IMR-90 (cell line): ENCODE data around the gene PPT2. TPM values are rescaled to one million over a fixed set of nuclear protein-coding genes. Genes with fewer than 3 reads are reported as not detected.
A peak's percentile ranks its signal among the peaks of the same experiment; 100 is the strongest.

ENCODE experiments used
- ATAC-seq: fragments of 200-7000 bp; cut with Tn5 transposase; 2 replicates; pipeline ENCODE4 v1.9.1; 2020; ENCODE audit warnings: low read depth, mild to moderate bottlenecking, moderate library complexity
- BruUV-seq: library from RNA; stranded (reverse); fragments of 400-500 nt; replicated peaks from 2 replicates; lab custom pipeline; 2021; lab: Mats Ljungman, UMichigan
- CTCF ChIA-PET: fragments of 300-600 bp; formaldehyde crosslinking; extraction: SDS; loops from one replicate; lab custom pipeline; 2021; ENCODE audit warnings: antibody characterized with exemption; lab: Yijun Ruan, JAX
- POLR2A ChIA-PET: fragments of 300-600 bp; sonication (Branson Sonifier 250); formaldehyde crosslinking; loops from one replicate; lab custom pipeline; 2022; ENCODE audit warnings: antibody characterized with exemption; ENCODE audit not compliant: unreplicated experiment; lab: Charles Lee
- DNase-seq: peaks from one replicate; pipeline ENCODE4 v3.0.0; 2013
- H2AFZ ChIP-seq: replicated peaks from 2 replicates; pipeline ENCODE3; 2013; ENCODE audit warnings: low read length, mild to moderate bottlenecking; ENCODE audit not compliant: poor library complexity
- H2AK5ac ChIP-seq: 2 replicates; pipeline ENCODE4 v1.6.1; 2013; ENCODE audit warnings: low read depth, low read length, inconsistent platforms
- H2AK9ac ChIP-seq: replicated peaks from 2 replicates; pipeline ENCODE3; 2013; ENCODE audit warnings: mild to moderate bottlenecking, low read depth, low read length, moderate library complexity; ENCODE audit not compliant: poor library complexity
- H2BK120ac ChIP-seq: 2 replicates; pipeline ENCODE4 v1.6.1; 2013; ENCODE audit warnings: low read depth, low read length, inconsistent platforms
- H2BK15ac ChIP-seq: 3 replicates; pipeline ENCODE4 v1.6.1; 2013; ENCODE audit warnings: low read depth, low read length, inconsistent platforms
- H2BK20ac ChIP-seq: 2 replicates; pipeline ENCODE4 v1.6.1; 2013; ENCODE audit warnings: low read depth, mild to moderate bottlenecking, inconsistent platforms, low read length, moderate library complexity
- H2BK5ac ChIP-seq: 2 replicates; pipeline ENCODE4 v1.6.1; 2013; ENCODE audit warnings: mild to moderate bottlenecking, low read depth, low read length, inconsistent platforms; ENCODE audit not compliant: poor library complexity, severe bottlenecking
- H3K14ac ChIP-seq: replicated peaks from 2 replicates; pipeline ENCODE4 v1.6.1; 2013; ENCODE audit warnings: low read depth, low read length, inconsistent platforms
- H3K18ac ChIP-seq: 2 replicates; pipeline ENCODE4 v1.6.1; 2013; ENCODE audit warnings: low read depth, low read length, control low read depth
- H3K23ac ChIP-seq: 2 replicates; pipeline ENCODE4 v1.6.1; 2013; ENCODE audit warnings: low read depth, low read length, inconsistent platforms
- H3K27ac ChIP-seq: 2 replicates; pipeline ENCODE4 v1.5.1; 2013; ENCODE audit warnings: mild to moderate bottlenecking, control low read depth, low read length; ENCODE audit not compliant: insufficient read depth
- H3K27me3 ChIP-seq: 2 replicates; pipeline ENCODE4 v1.6.1; 2013; ENCODE audit warnings: low read length; ENCODE audit not compliant: control insufficient read depth, insufficient read depth
- H3K36me3 ChIP-seq: 2 replicates; pipeline ENCODE4 v1.6.1; 2013; ENCODE audit warnings: low read length, mixed read lengths; ENCODE audit not compliant: control insufficient read depth, insufficient read depth
- H3K4ac ChIP-seq: 2 replicates; pipeline ENCODE4 v1.6.1; 2013; ENCODE audit warnings: low read depth, low read length, inconsistent platforms
- H3K4me1 ChIP-seq: 2 replicates; pipeline ENCODE4 v1.6.1; 2013; ENCODE audit warnings: low read length, mixed read lengths; ENCODE audit not compliant: control insufficient read depth, insufficient read depth
- H3K4me2 ChIP-seq: 2 replicates; pipeline ENCODE4 v1.6.1; 2013; ENCODE audit warnings: low read depth, mild to moderate bottlenecking, control low read depth, low read length, moderate library complexity
- H3K4me3 ChIP-seq: 2 replicates; pipeline ENCODE4 v1.5.1; 2013; ENCODE audit warnings: low read depth, mild to moderate bottlenecking, control low read depth, low read length, moderate library complexity; ENCODE audit not compliant: insufficient read depth
- H3K56ac ChIP-seq: 2 replicates; pipeline ENCODE4 v1.6.1; 2013; ENCODE audit warnings: low read length, inconsistent platforms; ENCODE audit not compliant: insufficient read depth; ENCODE audit errors: extremely low read depth
- H3K79me1 ChIP-seq, 2 experiments: 2 replicates each; pipeline ENCODE4 v1.6.1; 2013; ENCODE audit warnings: low read length in 2 of 2, inconsistent platforms in 1 of 2, low read depth in 1 of 2
- H3K9ac ChIP-seq: 2 replicates; pipeline ENCODE4 v1.6.1; 2013; ENCODE audit warnings: low read depth, low read length, control low read depth
- H3K9me1 ChIP-seq: 2 replicates; pipeline ENCODE4 v1.6.1; 2013; ENCODE audit warnings: low read length, inconsistent platforms; ENCODE audit not compliant: insufficient read depth
- H3K9me3 ChIP-seq: 2 replicates; pipeline ENCODE4 v1.6.1; 2013; ENCODE audit warnings: low read length; ENCODE audit not compliant: control insufficient read depth, insufficient read depth
- H4K20me1 ChIP-seq: 2 replicates; pipeline ENCODE4 v1.6.1; 2013; ENCODE audit warnings: low read length, inconsistent platforms; ENCODE audit not compliant: insufficient read depth
- H4K5ac ChIP-seq: 2 replicates; pipeline ENCODE4 v1.6.1; 2013; ENCODE audit warnings: mild to moderate bottlenecking, low read depth, low read length, control low read depth
- H4K8ac ChIP-seq, 2 experiments: 2 replicates each; pipeline ENCODE4 v1.6.1; 2013; ENCODE audit warnings: low read depth in 2 of 2, low read length in 2 of 2, control low read depth in 1 of 2, inconsistent platforms in 1 of 2
- H4K91ac ChIP-seq: 2 replicates; pipeline ENCODE4 v1.6.1; 2013; ENCODE audit warnings: low read depth, low read length, inconsistent platforms; ENCODE audit not compliant: insufficient read depth
- BHLHE40 ChIP-seq: fragments of 150-350 bp; IDR thresholded peaks from 2 replicates; pipeline ENCODE4 v1.6.1; 2016; ENCODE audit warnings: mild to moderate bottlenecking, low read depth, low read length
- CEBPB ChIP-seq: IDR thresholded peaks from 2 replicates; pipeline ENCODE4 v1.6.1; 2012; ENCODE audit warnings: low read depth, low read length, improper control_type of control experiment
- CHD1 ChIP-seq: IDR thresholded peaks from 2 replicates; pipeline ENCODE4 v1.6.1; 2012; ENCODE audit warnings: low read depth, low read length, improper control_type of control experiment
- MAFK ChIP-seq: IDR thresholded peaks from 2 replicates; pipeline ENCODE4 v1.6.1; 2012; ENCODE audit warnings: low read depth, low read length, improper control_type of control experiment
- MAZ ChIP-seq: IDR thresholded peaks from 2 replicates; pipeline ENCODE4 v1.6.1; 2012; ENCODE audit warnings: low read depth, mild to moderate bottlenecking, low read length, improper control_type of control experiment, moderate library complexity, borderline replicate concordance
- MXI1 ChIP-seq: IDR thresholded peaks from 2 replicates; pipeline ENCODE4 v1.6.1; 2012; ENCODE audit warnings: low read depth, mild to moderate bottlenecking, low read length, moderate library complexity, borderline replicate concordance
- RAD21 ChIP-seq: IDR thresholded peaks from 2 replicates; pipeline ENCODE4 v1.6.1; 2012; ENCODE audit warnings: low read length, improper control_type of control experiment
- RCOR1 ChIP-seq: IDR thresholded peaks from 2 replicates; pipeline ENCODE4 v1.6.1; 2012; ENCODE audit warnings: mild to moderate bottlenecking, low read length, improper control_type of control experiment; ENCODE audit not compliant: insufficient replicate concordance
- RFX5 ChIP-seq: IDR thresholded peaks from 2 replicates; pipeline ENCODE4 v1.8.0; 2012; ENCODE audit warnings: low read depth, mild to moderate bottlenecking, low read length, moderate library complexity
- SMC3 ChIP-seq: fragments of 150-350 bp; IDR thresholded peaks from 2 replicates; pipeline ENCODE4 v1.6.1; 2016; ENCODE audit warnings: low read depth, mild to moderate bottlenecking, antibody characterized with exemption, low read length, moderate library complexity
- WGBS, 2 experiments: methylation state at CpG; one replicate each; pipeline versions ENCODE4 v1.1.5 to v1.1.7; 2013; ENCODE audit warnings: missing lambda C conversion rate in 2 of 2; ENCODE audit not compliant: insufficient read length in 1 of 2; ENCODE audit errors: extremely low coverage in 2 of 2; 5-methylcytosine and 5-hydroxymethylcytosine counted together
- dilution Hi-C: fragments of 300-500 bp; cut with HindIII; formaldehyde crosslinking; loops from one replicate; pipeline ENCODE4 v1.14.3; 2018; ENCODE audit warnings: low sequenced_read_pairs; ENCODE audit not compliant: unreplicated experiment
- in situ Hi-C: fragments of 300-500 bp; cut with MboI; formaldehyde crosslinking; loops from 3 replicates; pipeline ENCODE4 v1.14.3; 2019; ENCODE audit warnings: low sequenced_read_pairs, inconsistent platforms, mixed read lengths
- intact Hi-C: fragments of 100-400 bp; cut with micrococcal nuclease; formaldehyde crosslinking; loops from 2 replicates; pipeline ENCODE4 v1.10.0; 2022
- polyA plus RNA-seq, 3 experiments: library from polyadenylated mRNA; depleted of rRNA; stranded (reverse); fragments of >200 nt; gene quantifications; 2 replicates each; pipeline ENCODE4 v1.2.3, GENCODE V29; 2012; ENCODE audit warnings: low replicate concordance in 1 of 3
- total RNA-seq: library from RNA; depleted of rRNA; stranded (reverse); fragments of >200 nt; gene quantifications from 2 replicates; pipeline ENCODE4 v1.2.3, GENCODE V29; 2012
- TF ChIP-seq, protein P1 (sequence below): conservative IDR thresholded peaks from 2 replicates; pipeline ENCODE4 v1.5.1; 2012; ENCODE audit warnings: mild to moderate bottlenecking, low read depth, low read length, improper control_type of control experiment
- TF ChIP-seq, protein P2 (sequence below): fragments of 150-350 bp; IDR thresholded peaks from 2 replicates; pipeline ENCODE4 v1.6.1; 2017; ENCODE audit warnings: mild to moderate bottlenecking, antibody characterized with exemption, low read length, low read depth
- TF ChIP-seq, protein P3 (sequence below): fragments of 150-350 bp; IDR thresholded peaks from 2 replicates; pipeline ENCODE4 v1.6.1; 2016; ENCODE audit warnings: low read depth, mild to moderate bottlenecking, low read length, moderate library complexity, borderline replicate concordance

The PPT2 gene
- total and polyA plus RNA-seq, 2 of the 4 experiments (the other 2 are of a cell fraction) = 3.2 to 16.2 TPM

DNA sequence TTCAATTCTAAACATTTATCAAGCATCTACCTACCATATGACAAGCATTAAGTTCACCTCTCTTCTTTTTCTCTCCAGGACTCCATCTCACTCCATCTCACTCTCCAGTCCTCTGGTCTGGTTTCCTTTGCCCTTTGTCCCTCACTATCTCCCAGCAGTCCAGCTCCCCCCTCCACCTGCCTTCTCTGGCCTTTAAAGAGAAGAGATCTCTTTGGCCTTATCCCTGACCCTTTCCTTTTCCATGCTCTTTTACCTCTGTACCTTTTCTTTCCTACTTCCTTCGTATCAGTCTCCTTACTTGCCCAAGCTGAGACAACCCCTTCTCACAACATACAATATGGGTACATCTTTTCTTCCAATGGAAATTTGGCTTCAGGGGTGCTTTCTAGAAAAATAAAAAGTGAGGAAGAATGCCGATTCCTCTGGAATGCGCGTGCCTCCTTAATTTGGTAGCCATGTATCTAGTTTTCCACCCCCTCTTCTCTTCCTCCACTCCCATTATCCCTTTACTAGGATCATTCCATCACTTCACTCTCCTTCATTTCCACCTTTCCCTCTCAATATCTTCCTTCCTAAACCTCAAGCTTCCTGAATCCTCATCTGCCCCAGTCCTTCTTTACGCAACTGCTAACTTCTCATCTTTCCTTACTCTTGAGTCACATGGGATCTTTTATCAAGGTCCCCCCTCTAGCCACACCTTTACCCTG is 22.7 kb downstream of the PPT2 start:
- dilution Hi-C loops (no loop called here), in situ Hi-C loops (loop anchor here (10.0 to 25.0 kb wide), 2 partner anchors 202 to 786 kb away; partner anchors contain the start of genes BRD2, DXO and HLA-DMA), intact Hi-C loops (loop anchor here (1.0 to 5.0 kb wide), 3 partner anchors 24 to 59 kb away; no protein-coding TSS in a partner anchor)
- Histone ChIP-seq H2BK120ac (peak overlapping the region; percentile 65), H2AFZ (peak overlapping the region; percentile 84), H3K18ac (peak overlapping the region; percentile 70), H3K9ac (peak overlapping the region; percentile 70), H4K20me1 (peaks cover 3% of the 10 kb centered on the region; the same call in 1 of the 2 replicates), H3K4me2 (peak overlapping the region; percentile 80), H3K9me3 (no peaks in the 10 kb centered on the region), H2BK5ac (peak overlapping the region; percentile 90), H3K27ac (peak overlapping the region; percentile 74), H2BK20ac (peak overlapping the region; percentile 9; the same call in 1 of the 2 replicates), H3K23ac (peak overlapping the region; percentile 88), H2BK15ac (peak overlapping the region; percentile 35; the same call in 2 of the 3 replicates), H2AK9ac (peak overlapping the region; percentile 87), H3K4me3 (peak overlapping the region; percentile 45), H3K56ac (peak overlapping the region; percentile 91), H4K91ac (peak overlapping the region; percentile 82), H3K4me1 (peaks cover 5% of the 10 kb centered on the region), H4K5ac (peak overlapping the region; percentile 77), H3K9me1 (peaks cover 30% of the 10 kb centered on the region), H3K79me1 (peaks cover 35 to 57% of the 10 kb centered on the region in 2 experiments), H3K4ac (peak overlapping the region; percentile 92), H3K14ac (peak overlapping the region; percentile 82), H4K8ac (peak overlapping the region; percentile 55 to 89), H3K36me3 (peaks cover 4% of the 10 kb centered on the region; the same call in 1 of the 2 replicates), H3K27me3 (no peaks in the 10 kb centered on the region), H2AK5ac (peak overlapping the region; percentile 94)
- ATAC-seq = peak; percentile 0; the same call in 1 of the 2 replicates
- DNase-seq = peak; percentile 75
- CTCF ChIA-PET = no interaction called here
- TSS peak; percentile 95 for BruUV-seq
- POLR2A ChIA-PET = interaction anchor here (0.6 to 1.4 kb wide), 5 partner anchors 9 to 495 kb away, joined by 3 to 5 read pairs (median 3); no protein-coding TSS in a partner anchor
- 8% methylated on average over 2 of the region's 5 CpGs; no CpG with 5 or more reads in 1 of the 2 experiments for WGBS, 2 experiments
- TF ChIP-seq MXI1 = no peak
- TF ChIP-seq MAZ = no peak
- TF ChIP-seq CEBPB = peak; percentile 82
- no peak for TF ChIP-seq BHLHE40
- no peak for TF ChIP-seq RCOR1
- TF ChIP-seq SMC3 = no peak
- TF ChIP-seq, protein P1, sequence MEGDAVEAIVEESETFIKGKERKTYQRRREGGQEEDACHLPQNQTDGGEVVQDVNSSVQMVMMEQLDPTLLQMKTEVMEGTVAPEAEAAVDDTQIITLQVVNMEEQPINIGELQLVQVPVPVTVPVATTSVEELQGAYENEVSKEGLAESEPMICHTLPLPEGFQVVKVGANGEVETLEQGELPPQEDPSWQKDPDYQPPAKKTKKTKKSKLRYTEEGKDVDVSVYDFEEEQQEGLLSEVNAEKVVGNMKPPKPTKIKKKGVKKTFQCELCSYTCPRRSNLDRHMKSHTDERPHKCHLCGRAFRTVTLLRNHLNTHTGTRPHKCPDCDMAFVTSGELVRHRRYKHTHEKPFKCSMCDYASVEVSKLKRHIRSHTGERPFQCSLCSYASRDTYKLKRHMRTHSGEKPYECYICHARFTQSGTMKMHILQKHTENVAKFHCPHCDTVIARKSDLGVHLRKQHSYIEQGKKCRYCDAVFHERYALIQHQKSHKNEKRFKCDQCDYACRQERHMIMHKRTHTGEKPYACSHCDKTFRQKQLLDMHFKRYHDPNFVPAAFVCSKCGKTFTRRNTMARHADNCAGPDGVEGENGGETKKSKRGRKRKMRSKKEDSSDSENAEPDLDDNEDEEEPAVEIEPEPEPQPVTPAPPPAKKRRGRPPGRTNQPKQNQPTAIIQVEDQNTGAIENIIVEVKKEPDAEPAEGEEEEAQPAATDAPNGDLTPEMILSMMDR = no peak
- TF ChIP-seq MAFK = no peak
- TF ChIP-seq CHD1 = no peak
- no peak for TF ChIP-seq RAD21
- TF ChIP-seq, protein P2, sequence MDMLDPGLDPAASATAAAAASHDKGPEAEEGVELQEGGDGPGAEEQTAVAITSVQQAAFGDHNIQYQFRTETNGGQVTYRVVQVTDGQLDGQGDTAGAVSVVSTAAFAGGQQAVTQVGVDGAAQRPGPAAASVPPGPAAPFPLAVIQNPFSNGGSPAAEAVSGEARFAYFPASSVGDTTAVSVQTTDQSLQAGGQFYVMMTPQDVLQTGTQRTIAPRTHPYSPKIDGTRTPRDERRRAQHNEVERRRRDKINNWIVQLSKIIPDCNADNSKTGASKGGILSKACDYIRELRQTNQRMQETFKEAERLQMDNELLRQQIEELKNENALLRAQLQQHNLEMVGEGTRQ = peak; percentile 46
- TF ChIP-seq, protein P3, sequence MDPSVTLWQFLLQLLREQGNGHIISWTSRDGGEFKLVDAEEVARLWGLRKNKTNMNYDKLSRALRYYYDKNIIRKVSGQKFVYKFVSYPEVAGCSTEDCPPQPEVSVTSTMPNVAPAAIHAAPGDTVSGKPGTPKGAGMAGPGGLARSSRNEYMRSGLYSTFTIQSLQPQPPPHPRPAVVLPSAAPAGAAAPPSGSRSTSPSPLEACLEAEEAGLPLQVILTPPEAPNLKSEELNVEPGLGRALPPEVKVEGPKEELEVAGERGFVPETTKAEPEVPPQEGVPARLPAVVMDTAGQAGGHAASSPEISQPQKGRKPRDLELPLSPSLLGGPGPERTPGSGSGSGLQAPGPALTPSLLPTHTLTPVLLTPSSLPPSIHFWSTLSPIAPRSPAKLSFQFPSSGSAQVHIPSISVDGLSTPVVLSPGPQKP = no peak
- TF ChIP-seq RFX5 = no peak
